PC-3 (cell line): ENCODE results near the gene WDR47.

Experiments
- CTCF ChIP-seq: fragments of 300-600 bp; sonication (generic); conservative IDR thresholded peaks from 2 replicates; pipeline ENCODE4 v1.5.1; 2017; ENCODE audit warnings: antibody characterized with exemption, low read depth, mild to moderate bottlenecking, low read length
- EZH2phosphoT487 ChIP-seq: fragments of 300-600 bp; sonication (generic); IDR thresholded peaks from 2 replicates; pipeline ENCODE4 v1.6.1; 2018; ENCODE audit warnings: mild to moderate bottlenecking, antibody characterized with exemption, low read length, borderline replicate concordance

DNA sequence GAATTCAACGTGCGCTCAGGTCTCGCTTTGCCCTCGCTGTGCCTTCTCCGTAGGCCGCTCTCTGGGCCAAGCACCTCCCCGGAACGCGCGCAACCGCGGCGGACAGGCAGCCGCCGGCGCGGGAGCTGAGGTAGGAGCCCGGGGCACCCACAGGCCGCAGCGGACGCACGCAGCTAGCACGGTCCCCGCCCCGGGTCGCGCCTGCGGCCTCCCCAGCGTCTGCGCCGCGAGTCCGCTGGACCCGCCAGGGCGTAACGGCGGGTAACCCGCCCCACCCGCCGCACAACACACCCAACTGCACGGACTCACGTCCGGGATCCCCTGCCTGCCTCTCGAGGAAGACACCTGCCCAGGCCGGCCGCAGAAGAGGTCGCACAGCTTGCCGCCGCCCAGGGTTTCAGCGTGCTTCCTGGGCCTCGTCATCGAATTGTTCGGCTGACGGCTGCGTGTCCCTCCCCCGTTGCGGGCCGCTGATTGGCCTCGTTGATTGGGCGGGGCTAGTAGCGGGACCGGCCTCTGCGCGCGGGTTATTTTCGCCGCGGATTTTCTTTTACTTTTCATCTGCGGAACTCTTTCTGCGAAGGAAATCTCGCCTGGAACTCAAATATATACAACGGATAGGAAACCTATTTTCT is 78.7 kb downstream of the WDR47 start, which contains the start of gene CLCC1:
- TF ChIP-seq CTCF (no peak), EZH2phosphoT487 (peak; percentile 90)
